H1 (cell line): ENCODE measurements around the gene SEC31A. TPM values are rescaled to one million over a fixed set of nuclear protein-coding genes. Genes with fewer than 3 reads are reported as not detected.

Experiments
- CTCF ChIA-PET: fragments of 300-600 bp; sonication (Branson Sonifier 250); formaldehyde crosslinking; loops from one replicate; lab custom pipeline; 2021; ENCODE audit not compliant: partially characterized antibody; lab: Charles Lee
- POLR2A ChIA-PET: fragments of 300-600 bp; sonication (Branson Sonifier 250); formaldehyde crosslinking; loops from one replicate; lab custom pipeline; 2021; ENCODE audit warnings: inconsistent platforms; ENCODE audit not compliant: partially characterized antibody; lab: Charles Lee
- DNase-seq, 2 experiments: peaks; one replicate each; pipeline versions ENCODE4 v3.0.0 to v3.0.0-alpha.2; 2010 to 2022; ENCODE audit warnings: low spot score in 2 of 2, low read depth in 1 of 2, mixed read lengths in 1 of 2
- FAIRE-seq: peaks from 2 replicates; lab custom pipeline; 2011; peaks lifted over from hg19 to GRCh38; lab: Jason Lieb, UNC
- H2AFZ ChIP-seq: 2 replicates; pipeline ENCODE4 v1.8.1; 2012; ENCODE audit warnings: low read length, inconsistent platforms
- H2AK5ac ChIP-seq: 2 replicates; pipeline ENCODE4 v1.6.1; 2013; ENCODE audit warnings: low read depth, low read length
- H2BK120ac ChIP-seq: replicated peaks from 2 replicates; pipeline ENCODE3; 2013; ENCODE audit warnings: low read depth, low read length, inconsistent platforms
- H2BK12ac ChIP-seq: 2 replicates; pipeline ENCODE4 v1.6.1; 2013; ENCODE audit warnings: low read depth, low read length
- H2BK15ac ChIP-seq: 2 replicates; pipeline ENCODE4 v1.6.1; 2013; ENCODE audit warnings: low read length
- H2BK20ac ChIP-seq: 2 replicates; pipeline ENCODE4 v1.6.1; 2013; ENCODE audit warnings: low read length
- H2BK5ac ChIP-seq: 2 replicates; pipeline ENCODE4 v1.6.1; 2013; ENCODE audit warnings: low read depth, low read length
- H3K14ac ChIP-seq: 2 replicates; pipeline ENCODE4 v1.6.1; 2013; ENCODE audit warnings: inconsistent platforms; ENCODE audit not compliant: insufficient read length
- H3K18ac ChIP-seq: 2 replicates; pipeline ENCODE4 v1.6.1; 2013; ENCODE audit warnings: low read length; ENCODE audit errors: extremely low read depth
- H3K23ac ChIP-seq: 2 replicates; pipeline ENCODE4 v1.6.1; 2013; ENCODE audit warnings: inconsistent platforms; ENCODE audit not compliant: insufficient read length
- H3K23me2 ChIP-seq: 2 replicates; pipeline ENCODE4 v1.6.1; 2013; ENCODE audit warnings: low read depth, low read length
- H3K27ac ChIP-seq: 2 replicates; pipeline ENCODE4 v1.6.1; 2011; ENCODE audit warnings: low read depth, low read length, inconsistent platforms
- H3K27me3 ChIP-seq, 4 experiments: replicated peaks in 1 of 4; 1 replicate in 1 of 4; 2 replicates in 3 of 4; pipeline versions ENCODE4 v1.6.1 to v1.8.1; 2011 to 2013; ENCODE audit warnings: low read length in 3 of 4, mild to moderate bottlenecking in 3 of 4, inconsistent platforms in 2 of 4, mixed read lengths in 2 of 4, moderate library complexity in 1 of 4; ENCODE audit not compliant: control insufficient read depth in 3 of 4, insufficient read depth in 3 of 4; ENCODE audit errors: extremely low read depth in 1 of 4
- H3K36me3 ChIP-seq, 4 experiments: 2 replicates each; pipeline versions ENCODE4 v1.6.1 to v1.8.1; 2011 to 2013; ENCODE audit warnings: mild to moderate bottlenecking in 4 of 4, low read length in 3 of 4, moderate library complexity in 2 of 4, control low read depth in 1 of 4, inconsistent platforms in 1 of 4; ENCODE audit not compliant: insufficient read depth in 4 of 4, control insufficient read depth in 2 of 4
- H3K4ac ChIP-seq: replicated peaks from 2 replicates; pipeline ENCODE3; 2013; ENCODE audit warnings: low read length, low read depth, mixed read lengths, inconsistent platforms; ENCODE audit not compliant: insufficient read length
- H3K4me1 ChIP-seq, 4 experiments: replicated peaks in 1 of 4; 1 replicate in 1 of 4; 2 replicates in 3 of 4; pipeline versions ENCODE4 v1.6.1 to v1.8.1; 2011 to 2013; ENCODE audit warnings: low read length in 3 of 4, inconsistent platforms in 2 of 4, mixed read lengths in 1 of 4; ENCODE audit not compliant: insufficient read depth in 4 of 4, control insufficient read depth in 3 of 4
- H3K4me2 ChIP-seq, 2 experiments: 2 replicates each; pipeline versions ENCODE4 v1.6.1 to v1.8.1; 2011 to 2013; ENCODE audit warnings: low read depth in 2 of 2, low read length in 2 of 2, control low read depth in 1 of 2, inconsistent platforms in 1 of 2, mild to moderate bottlenecking in 1 of 2; ENCODE audit not compliant: insufficient read depth in 1 of 2
- H3K4me3 ChIP-seq, 4 experiments: fragments of 200-600, 300-600 bp in 1 of 4; sonication (generic), shearing (Covaris generic), sonication (Bioruptor Twin) in 1 of 4; 2 replicates each; pipeline versions ENCODE4 v1.5.1 to v1.8.1; 2011 to 2016; ENCODE audit warnings: low read length in 4 of 4, low read depth in 3 of 4, control low read depth in 2 of 4, inconsistent platforms in 2 of 4, mild to moderate bottlenecking in 2 of 4, mixed read lengths in 1 of 4, moderate library complexity in 1 of 4; ENCODE audit not compliant: insufficient read depth in 2 of 4; ENCODE audit errors: extremely low read depth in 1 of 4
- H3K56ac ChIP-seq: replicated peaks from 2 replicates; pipeline ENCODE3; 2013; ENCODE audit warnings: low read depth, mild to moderate bottlenecking, mixed read lengths, low read length, inconsistent platforms; ENCODE audit not compliant: insufficient read length
- H3K79me1 ChIP-seq: 2 replicates; pipeline ENCODE4 v1.6.1; 2013; ENCODE audit warnings: low read depth, low read length, control low read depth
- H3K79me2 ChIP-seq, 2 experiments: 2 replicates each; pipeline versions ENCODE4 v1.6.1 to v1.8.1; 2012 to 2013; ENCODE audit warnings: low read length in 2 of 2, mild to moderate bottlenecking in 2 of 2, inconsistent platforms in 1 of 2; ENCODE audit not compliant: insufficient read depth in 2 of 2, control insufficient read depth in 1 of 2
- H3K9ac ChIP-seq, 4 experiments: replicated peaks in 1 of 4; 1 replicate in 1 of 4; 2 replicates in 3 of 4; pipeline versions ENCODE4 v1.6.1 to v1.8.1; 2011 to 2013; ENCODE audit warnings: low read depth in 3 of 4, low read length in 3 of 4, control low read depth in 2 of 4, mild to moderate bottlenecking in 2 of 4, moderate library complexity in 2 of 4, inconsistent platforms in 1 of 4; ENCODE audit errors: extremely low read depth in 1 of 4
- H3K9me3 ChIP-seq, 2 experiments: 2 replicates each; pipeline versions ENCODE4 v1.6.1 to v1.8.1; 2012 to 2013; ENCODE audit warnings: mild to moderate bottlenecking in 2 of 2, moderate library complexity in 2 of 2, control low read depth in 1 of 2, inconsistent platforms in 1 of 2, low read depth in 1 of 2, low read length in 1 of 2, mixed read lengths in 1 of 2; ENCODE audit not compliant: insufficient read depth in 2 of 2
- H4K20me1 ChIP-seq, 2 experiments: replicated peaks in 1 of 2; 2 replicates each; pipeline versions ENCODE3 to v1.8.1; 2011 to 2013; ENCODE audit warnings: inconsistent platforms in 2 of 2, low read length in 2 of 2, mild to moderate bottlenecking in 1 of 2; ENCODE audit not compliant: insufficient read depth in 2 of 2, control insufficient read depth in 1 of 2
- H4K5ac ChIP-seq: 2 replicates; pipeline ENCODE4 v1.6.1; 2013; ENCODE audit warnings: low read length, low read depth, mixed read lengths, inconsistent platforms; ENCODE audit not compliant: insufficient read length
- H4K8ac ChIP-seq: 2 replicates; pipeline ENCODE4 v1.8.0; 2013; ENCODE audit warnings: mild to moderate bottlenecking, moderate library complexity, low read length, inconsistent platforms; ENCODE audit not compliant: insufficient read depth; ENCODE audit errors: extremely low read depth
- H4K91ac ChIP-seq: replicated peaks from 2 replicates; pipeline ENCODE3; 2013; ENCODE audit warnings: low read length, mixed read lengths, inconsistent platforms; ENCODE audit not compliant: insufficient read length
- BACH1 ChIP-seq: IDR thresholded peaks from 2 replicates; pipeline ENCODE4 v1.6.1; 2012; ENCODE audit warnings: low read length, improper control_type of control experiment
- BCL11A ChIP-seq, 2 experiments: IDR thresholded peaks; one replicate each; pipeline ENCODE4 v1.6.1; 2011; ENCODE audit warnings: low read depth in 2 of 2, low read length in 2 of 2, mild to moderate bottlenecking in 2 of 2
- CHD1 ChIP-seq: IDR thresholded peaks from 2 replicates; pipeline ENCODE4 v1.6.1; 2012; ENCODE audit warnings: low read depth, low read length, improper control_type of control experiment
- CTCF ChIP-seq, 3 experiments: IDR thresholded peaks; 1 replicate in 2 of 3; 2 replicates in 1 of 3; pipeline versions ENCODE4 v1.5.1 to v1.6.1; 2011; ENCODE audit warnings: low read length in 3 of 3, mild to moderate bottlenecking in 3 of 3, inconsistent platforms in 2 of 3, low read depth in 1 of 3, moderate library complexity in 1 of 3; ENCODE audit not compliant: insufficient read depth in 1 of 3; ENCODE audit errors: control extremely low read depth in 1 of 3
- EZH2 ChIP-seq: fragments of 200-600 bp; sonication (generic); IDR thresholded peaks from 2 replicates; pipeline ENCODE4 v1.7.1; 2012; ENCODE audit warnings: low read depth, mild to moderate bottlenecking, moderate library complexity, low read length, inconsistent platforms; ENCODE audit not compliant: severe bottlenecking
- NANOG ChIP-seq: IDR thresholded peaks from 2 replicates; pipeline ENCODE4 v1.6.1; 2011; ENCODE audit warnings: low read length, low read depth, mild to moderate bottlenecking, inconsistent platforms; ENCODE audit not compliant: insufficient read depth, poor library complexity, severe bottlenecking
- NRF1 ChIP-seq: IDR thresholded peaks from 2 replicates; pipeline ENCODE4 v1.6.1; 2011; ENCODE audit warnings: mild to moderate bottlenecking, low read depth, low read length, improper control_type of control experiment
- RFX5 ChIP-seq: IDR thresholded peaks from 2 replicates; pipeline ENCODE4 v1.6.1; 2011; ENCODE audit warnings: low read depth, low read length, improper control_type of control experiment, borderline replicate concordance
- SIN3A ChIP-seq, 2 experiments: IDR thresholded peaks in 1 of 2; conservative IDR thresholded peaks in 1 of 2; 2 replicates each; pipeline ENCODE4 v1.6.1; 2011 to 2012; ENCODE audit warnings: low read length in 2 of 2, improper control_type of control experiment in 1 of 2, low read depth in 1 of 2, mild to moderate bottlenecking in 1 of 2
- SIX5 ChIP-seq: IDR thresholded peaks from 2 replicates; pipeline ENCODE4 v1.6.1; 2011; ENCODE audit warnings: mild to moderate bottlenecking, low read depth, low read length
- SP1 ChIP-seq: IDR thresholded peaks from 2 replicates; pipeline ENCODE4 v1.6.1; 2011; ENCODE audit warnings: low read depth, low read length
- ZNF274 ChIP-seq: IDR thresholded peaks from 2 replicates; pipeline ENCODE4 v1.7.0; 2012; ENCODE audit warnings: low read length, borderline replicate concordance; ENCODE audit errors: extremely low read depth
- polyA plus RNA-seq, 7 experiments: library from polyadenylated mRNA; depleted of rRNA in 3 of 7; stranded (reverse) in 5 of 7; unstranded in 2 of 7; fragments of >200 nt in 5 of 7; fragments of 200-250 nt in 2 of 7; gene quantifications; 1 replicate in 5 of 7; 2 replicates in 1 of 7; 4 replicates in 1 of 7; pipeline versions ENCODE4 v1.2.1 to v1.2.3, GENCODE V29; 2011 to 2013; ENCODE audit warnings: missing spikeins in 2 of 7, mixed read lengths in 2 of 7
- total RNA-seq: library from RNA; stranded (reverse); fragmentation: NEBNext Ultra II Directional; extraction: Animal tissue kit (Norgen Biotek cat#: 25700); gene quantifications from 2 replicates; pipeline ENCODE4 v1.2.1, GENCODE V29; 2021

The SEC31A gene
- total and polyA plus RNA-seq, 2 of the 8 experiments (the other 6 are each of a cell fraction or from before 2014, with no cell fraction given) = 112 to 125 TPM

- H2BK20ac ChIP-seq = no peak overlapping the region
- no peak overlapping the region for H2BK5ac ChIP-seq
- H4K5ac ChIP-seq = no peak overlapping the region
- no peaks in the 10 kb centered on the region for H3K27me3 ChIP-seq
- no peak overlapping the region for H3K4ac ChIP-seq
- H4K8ac ChIP-seq = no peak overlapping the region; the same call in 1 of the 2 replicates
- H3K23me2 ChIP-seq = no peaks in the 10 kb centered on the region
- H3K4me3 ChIP-seq = no peak overlapping the region
- H4K20me1 ChIP-seq = no peaks in the 10 kb centered on the region
- H3K4me1 ChIP-seq = no peaks in the 10 kb centered on the region
- no peaks in the 10 kb centered on the region for H3K79me1 ChIP-seq
- H2AFZ ChIP-seq = no peak overlapping the region
- H3K18ac ChIP-seq = no peak overlapping the region
- DNase-seq (no peak), FAIRE-seq (no peak)
- ChIA-PET POLR2A (interaction anchor here (1.1 kb wide), 1 partner anchor 9 kb away, joined by 3 read pairs; no protein-coding TSS in a partner anchor), CTCF (no interaction called here)
- no peak overlapping the region for H3K23ac ChIP-seq
- H3K9ac ChIP-seq = no peak overlapping the region
- TF ChIP-seq SP1 (no peak), CHD1 (no peak), BCL11A (IDR thresholded peaks at IDR 0.05; ENCODE audit: low read depth in 2 of 2, low read length in 2 of 2) (no peak), ZNF274 (no peak), NRF1 (no peak), NANOG (no peak), EZH2 (no peak), BACH1 (no peak), SIN3A (conservative IDR thresholded peaks at IDR 0.05 in 1 of 2, IDR thresholded peaks at IDR 0.05 in 1 of 2; ENCODE audit: low read depth in 1 of 2, low read length in 2 of 2) (no peak), RFX5 (no peak), SIX5 (no peak), CTCF (IDR thresholded peaks at IDR 0.05; ENCODE audit: control extremely low read depth in 1 of 3, insufficient read depth in 1 of 3, low read depth in 1 of 3, low read length in 3 of 3) (no peak)
- H3K14ac ChIP-seq = no peak overlapping the region
- H2BK12ac ChIP-seq = no peak overlapping the region
- H3K27ac ChIP-seq = no peak overlapping the region
- peaks cover 8 to 66% (median 33%) of the 10 kb centered on the region in 4 experiments for H3K36me3 ChIP-seq
- H2AK5ac ChIP-seq = no peak overlapping the region
- no peak overlapping the region for H2BK15ac ChIP-seq
- H3K79me2 ChIP-seq = no peaks in the 10 kb centered on the region
- H2BK120ac ChIP-seq = no peak overlapping the region
- H3K56ac ChIP-seq = no peak overlapping the region
- no peak overlapping the region for H4K91ac ChIP-seq
- no peaks in the 10 kb centered on the region for H3K9me3 ChIP-seq
- no peak overlapping the region for H3K4me2 ChIP-seq
These were observed 29.4 kb downstream of the SEC31A start for GRCh38 chr4:82861529-82861928.
